ENCODE measurements around the gene SSC5D.

DNA sequence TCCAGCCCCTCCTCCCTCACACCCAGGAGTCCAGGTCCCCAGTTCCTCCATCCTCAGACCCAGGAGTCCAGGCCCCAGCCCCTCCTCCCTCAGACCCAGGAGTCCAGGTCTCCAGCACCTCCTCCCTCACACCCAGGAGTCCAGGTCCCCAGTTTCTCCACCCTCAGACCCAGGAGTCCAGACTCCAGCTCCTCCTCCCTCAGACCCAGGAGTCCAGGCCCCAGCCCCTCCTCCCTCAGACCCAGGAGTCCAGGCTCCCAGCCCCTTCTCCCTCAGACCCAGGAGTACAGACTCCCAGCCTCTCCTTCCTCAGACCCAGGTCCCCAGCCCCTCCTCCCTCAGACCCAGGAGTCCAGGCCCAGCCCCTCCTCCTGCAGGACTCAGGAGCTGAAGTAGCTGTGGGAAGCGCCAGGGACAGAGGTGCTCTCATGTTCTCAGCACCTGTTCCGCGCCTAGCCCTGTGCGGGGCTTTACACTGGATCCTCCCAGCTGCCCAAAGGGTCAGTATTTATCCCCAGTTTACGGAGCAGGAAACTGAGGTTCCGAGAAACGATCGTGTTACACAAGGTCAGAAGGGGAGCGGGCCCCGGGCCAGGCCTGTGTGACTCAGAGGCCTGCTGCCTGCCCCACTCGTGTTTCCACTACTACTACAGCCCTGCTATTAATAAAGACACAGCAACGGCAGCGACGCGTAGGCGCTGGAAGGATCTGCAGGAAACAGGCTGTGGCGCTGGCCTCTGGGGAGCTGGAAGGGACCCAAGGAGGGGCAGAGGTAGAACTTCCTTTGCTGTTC lies 58.8 kb downstream of the SSC5D start:
- TF ChIP-seq EZH2 (IDR thresholded peaks at IDR 0.05; ENCODE audit: insufficient read depth, poor library complexity, severe bottlenecking): no peak
- TF ChIP-seq EZH2phosphoT487 (IDR thresholded peaks at IDR 0.05; ENCODE audit: insufficient read depth, low read depth): no peak

Data from GM23248 (cell line).